HG03432 (cell line): ENCODE measurements around the gene M6PR.
A peak's percentile ranks its signal among the peaks of the same experiment; 100 is the strongest.
"Not testable (repeated sequence)": the region's sequence is repeated elsewhere in the genome, so short reads cannot be mapped to it uniquely, and the experiment has no call there.

Experiments used
- ATAC-seq: cut with Tn5 transposase; IDR thresholded peaks from one replicate; pipeline ENCODE4 v1.9.1; 2021; ENCODE audit warnings: mild to moderate bottlenecking, moderate library complexity; ENCODE audit not compliant: unreplicated experiment

Gene M6PR

DNA sequence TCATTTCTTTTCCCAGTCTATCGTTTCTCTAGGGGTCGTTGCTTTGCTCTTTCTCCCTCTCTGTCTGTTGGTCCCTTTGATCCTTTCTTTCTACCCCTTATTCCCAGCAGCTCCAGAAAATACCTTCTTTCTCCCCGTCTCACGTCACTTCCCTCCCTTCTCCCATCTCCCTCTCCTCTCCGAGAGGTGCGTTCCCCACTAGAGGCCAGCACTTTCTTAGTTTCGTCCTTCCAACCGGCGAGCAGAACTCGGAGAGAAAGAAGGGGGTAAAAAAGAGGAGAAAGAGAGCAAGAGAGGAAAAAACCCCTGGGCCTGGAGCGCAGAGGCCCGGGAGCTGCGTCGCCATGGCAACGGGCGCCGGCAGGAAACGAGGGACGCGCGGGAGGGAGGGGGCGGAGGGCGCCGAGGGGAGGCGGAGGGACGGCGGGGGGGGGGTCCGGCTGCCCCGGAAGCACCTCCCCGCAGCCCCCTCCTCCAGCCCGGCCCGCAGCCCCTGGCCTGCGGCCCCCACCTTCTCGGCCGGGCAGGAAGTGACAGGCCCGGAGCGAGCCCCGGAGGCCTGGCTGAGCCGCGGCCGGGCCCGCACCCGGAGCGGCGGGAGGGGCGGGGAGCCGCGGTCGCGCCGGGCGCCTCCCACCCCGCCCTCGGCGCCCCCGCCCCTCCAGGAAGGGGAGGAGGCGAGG, 35.3 kb downstream of the M6PR start, which contains the start of gene PHC1:
Gene PHC1, plus strand, starts transcription at position 477 of the 683 bp plus-strand sequence. CDS start 3,169 bp downstream, outside the sequence.
- peak; percentile 74 for ATAC-seq

DNA sequence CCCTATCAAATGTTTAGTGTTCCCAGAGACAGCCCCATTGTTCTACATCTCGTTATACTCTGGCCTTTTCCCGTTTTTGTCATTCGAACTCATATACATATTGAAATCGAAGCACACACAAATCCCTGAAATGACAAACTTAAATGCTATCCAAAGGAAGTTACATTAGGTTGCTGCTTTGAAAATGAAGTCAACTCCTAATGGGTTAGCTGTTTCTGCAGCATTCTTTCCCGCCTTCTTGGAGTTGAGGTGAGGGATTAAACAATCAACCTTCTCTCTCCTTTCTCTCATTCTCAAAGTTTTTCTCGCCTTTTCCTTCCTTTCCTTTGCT, 35.8 kb downstream of the M6PR start:
- ATAC-seq: no peak

GRCh38 chr12:8912914-8913313, 36.5 kb downstream of the M6PR start:
- ATAC-seq: no peak

- ATAC-seq: no peak
Observed at GRCh38 chr12:8911606-8912268, 37.7 kb downstream of the M6PR start.

DNA sequence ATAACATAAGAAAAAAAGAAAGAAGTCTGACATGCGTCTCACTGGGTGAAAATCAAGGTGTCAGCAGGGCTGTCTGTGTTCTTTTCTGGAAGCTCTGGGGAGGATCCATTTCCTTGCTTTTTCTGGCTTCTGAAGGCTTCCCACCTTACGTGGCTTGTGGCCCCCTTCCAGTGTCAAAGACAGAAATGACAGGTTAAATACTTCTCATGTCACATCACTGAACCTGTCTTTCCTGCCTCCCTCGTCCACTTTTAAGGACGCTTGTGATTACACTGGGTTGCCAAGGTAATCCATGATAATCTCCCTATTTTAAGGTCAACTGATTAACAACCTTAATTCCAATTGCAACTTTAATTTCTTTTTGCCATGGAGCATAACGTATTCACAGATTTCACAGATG, 39.7 kb downstream of the M6PR start:
- no peak for ATAC-seq

DNA sequence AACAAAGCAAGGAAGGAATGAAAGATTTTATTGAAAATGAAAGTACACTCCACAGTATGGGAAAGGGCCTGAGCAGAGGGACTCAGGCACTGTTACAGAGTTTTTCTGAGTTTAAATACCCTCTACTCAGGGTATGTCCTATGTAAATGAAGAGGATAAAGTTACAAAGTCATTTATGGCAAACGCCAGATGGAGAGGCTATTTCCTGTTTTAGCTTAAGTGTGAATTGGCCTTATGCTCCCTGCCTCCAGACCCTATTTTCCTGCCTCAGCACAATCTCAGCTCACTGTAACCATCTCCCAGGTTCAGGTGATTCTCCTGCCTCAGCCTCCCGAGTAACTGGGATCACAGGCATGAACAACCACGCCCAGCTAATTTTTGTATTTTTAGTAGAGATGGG, 41.9 kb downstream of the M6PR start:
- ATAC-seq: no peak

- no peak for ATAC-seq
Observed at GRCh38 chr12:8906266-8907180, 42.9 kb downstream of the M6PR start.

DNA sequence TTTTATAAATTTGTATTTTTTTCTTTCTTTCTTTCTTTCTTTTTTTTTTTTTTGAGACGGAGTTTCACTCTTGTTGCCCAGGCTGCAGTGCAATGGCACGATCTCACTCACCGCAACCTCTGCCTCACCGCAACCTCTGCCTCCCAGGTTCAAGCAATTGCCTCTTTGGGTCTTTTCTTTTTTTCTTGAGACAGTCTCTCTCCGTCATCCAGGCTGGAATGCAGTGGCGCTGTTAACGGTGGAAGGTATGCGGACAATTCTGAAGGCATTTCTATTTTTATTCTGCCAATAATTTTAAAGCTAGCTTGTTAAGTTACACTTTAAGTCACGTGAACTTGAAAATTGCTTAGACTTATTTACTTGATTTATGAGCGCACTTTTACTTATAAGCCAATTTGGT, 43.9 kb downstream of the M6PR start:
- no peak for ATAC-seq

GRCh38 chr12:8904665-8905064, 44.8 kb downstream of the M6PR start:
- ATAC-seq: no peak

DNA sequence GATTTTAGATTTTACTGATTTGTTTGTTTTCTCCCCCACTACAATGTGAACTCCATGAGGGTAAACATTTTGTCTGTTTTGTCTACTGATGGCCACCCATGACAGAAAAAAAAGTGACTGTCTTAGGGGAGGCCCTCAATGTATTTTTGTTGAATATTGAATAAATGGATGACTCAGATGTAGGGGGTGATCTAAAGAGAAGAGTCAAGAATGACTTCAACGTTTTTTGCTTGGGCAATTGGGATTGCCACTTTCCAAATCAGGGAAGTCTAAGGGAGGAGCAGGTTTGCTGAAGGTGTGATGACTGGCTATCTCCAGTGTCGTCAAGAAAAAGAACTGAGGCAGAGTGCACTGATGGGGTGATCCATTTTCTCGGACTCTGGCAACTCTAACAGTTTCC, 45.8 kb downstream of the M6PR start:
- no peak for ATAC-seq

GRCh38 chr12:8902703-8903102, 46.7 kb downstream of the M6PR start:
- not testable (repeated sequence) for ATAC-seq

- ATAC-seq: no peak
Observed at GRCh38 chr12:8899830-8900229, 49.6 kb downstream of the M6PR start.

GRCh38 chr12:8897081-8897480, 52.4 kb downstream of the M6PR start:
- ATAC-seq: no peak

DNA sequence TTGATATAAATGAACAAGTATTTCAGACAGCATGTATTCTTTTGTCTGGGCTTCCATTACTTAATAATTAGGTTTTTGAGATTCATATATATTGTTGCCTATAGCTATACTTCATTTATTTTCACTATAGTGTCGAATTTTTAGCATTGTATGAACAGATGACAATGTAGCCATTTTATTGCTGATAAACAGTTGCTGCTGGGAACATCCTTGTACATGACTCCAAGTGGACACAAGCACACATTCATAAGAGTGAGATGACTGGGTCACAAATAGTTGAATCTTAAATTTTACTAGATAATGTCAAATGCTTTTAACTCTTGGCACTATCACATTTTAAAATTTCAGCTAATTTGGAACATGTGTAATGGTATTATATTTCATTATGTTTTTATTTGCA, 54.5 kb downstream of the M6PR start:
- ATAC-seq: no peak

DNA sequence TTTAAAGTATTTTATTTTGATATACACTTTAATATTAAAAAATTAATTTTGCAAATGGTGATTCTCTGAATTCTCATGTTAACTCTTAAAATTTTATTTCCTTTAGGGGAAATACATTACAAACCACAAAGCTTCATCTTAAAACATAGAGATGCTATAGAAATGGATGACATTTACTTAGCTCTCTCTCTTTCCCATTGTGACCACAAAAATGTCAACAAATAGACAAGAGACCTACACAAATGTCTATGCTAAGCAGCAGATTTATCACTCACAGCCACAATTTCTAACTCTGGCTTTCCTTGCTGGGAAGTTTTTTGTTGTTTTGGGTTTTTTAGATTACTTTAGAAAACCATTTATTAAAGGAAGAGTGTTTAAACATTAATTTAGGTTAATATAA, 55.1 kb downstream of the M6PR start:
- ATAC-seq: no peak

- ATAC-seq: no peak
Observed at GRCh38 chr12:8891976-8892375, 57.5 kb downstream of the M6PR start.
